AG04449 (cell line): Measurements from ENCODE around the gene PROKR2.

ENCODE experiments used
- CTCF ChIA-PET: fragments of 350-600 bp; formaldehyde crosslinking; extraction: SDS; loops from one replicate; lab custom pipeline; 2021; ENCODE audit warnings: antibody characterized with exemption; lab: Yijun Ruan, JAX
- POLR2A ChIA-PET: fragments of 400-600, 350-600 bp; formaldehyde crosslinking; extraction: SDS; loops from one replicate; lab custom pipeline; 2020; ENCODE audit warnings: antibody characterized with exemption, inconsistent platforms; lab: Yijun Ruan, JAX
- DNase-seq: peaks from one replicate; pipeline ENCODE4 v3.0.0-alpha.2; 2010; ENCODE audit warnings: low read depth, low spot score
- H3K4me3 ChIP-seq: 2 replicates; pipeline ENCODE4 v1.5.1; 2011; ENCODE audit warnings: low read depth, mild to moderate bottlenecking, control low read depth, low read length
- TF ChIP-seq, protein P1 (sequence below): IDR thresholded peaks from one replicate; pipeline ENCODE4 v1.5.1; 2011; ENCODE audit warnings: mild to moderate bottlenecking, moderate library complexity, low read length, control low read depth, inconsistent platforms; ENCODE audit not compliant: insufficient read depth; ENCODE audit errors: missing control alignments

Gene PROKR2

DNA sequence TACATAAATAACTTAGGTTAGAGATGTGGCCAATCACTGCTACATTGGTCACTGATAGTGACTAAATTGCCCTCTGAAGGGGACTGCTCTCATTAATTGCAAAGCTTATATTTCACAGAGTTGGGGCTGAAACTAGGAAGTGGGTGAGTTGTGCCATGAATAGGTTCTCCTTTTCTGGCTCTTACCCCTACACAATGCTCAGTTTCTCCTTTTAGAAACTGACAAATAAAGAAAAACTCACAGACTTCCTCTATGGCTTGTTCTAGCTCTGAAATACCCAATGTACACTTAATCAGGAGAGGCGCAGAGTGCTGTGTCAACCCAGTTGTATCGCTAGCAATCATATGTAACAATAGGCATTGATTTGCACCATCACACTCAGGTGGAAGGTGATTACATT is 41.2 kb upstream of the PROKR2 start:
- CTCF ChIA-PET: interaction anchor here (1.8 kb wide), 1 partner anchor 153 kb away, joined by 7 read pairs; no protein-coding TSS in a partner anchor
- no peak for DNase-seq
- POLR2A ChIA-PET: no interaction called here

GRCh38 chr20:5356941-5357340 is 40.2 kb upstream of the PROKR2 start:
- no peak for DNase-seq
- TF ChIP-seq, protein P1, sequence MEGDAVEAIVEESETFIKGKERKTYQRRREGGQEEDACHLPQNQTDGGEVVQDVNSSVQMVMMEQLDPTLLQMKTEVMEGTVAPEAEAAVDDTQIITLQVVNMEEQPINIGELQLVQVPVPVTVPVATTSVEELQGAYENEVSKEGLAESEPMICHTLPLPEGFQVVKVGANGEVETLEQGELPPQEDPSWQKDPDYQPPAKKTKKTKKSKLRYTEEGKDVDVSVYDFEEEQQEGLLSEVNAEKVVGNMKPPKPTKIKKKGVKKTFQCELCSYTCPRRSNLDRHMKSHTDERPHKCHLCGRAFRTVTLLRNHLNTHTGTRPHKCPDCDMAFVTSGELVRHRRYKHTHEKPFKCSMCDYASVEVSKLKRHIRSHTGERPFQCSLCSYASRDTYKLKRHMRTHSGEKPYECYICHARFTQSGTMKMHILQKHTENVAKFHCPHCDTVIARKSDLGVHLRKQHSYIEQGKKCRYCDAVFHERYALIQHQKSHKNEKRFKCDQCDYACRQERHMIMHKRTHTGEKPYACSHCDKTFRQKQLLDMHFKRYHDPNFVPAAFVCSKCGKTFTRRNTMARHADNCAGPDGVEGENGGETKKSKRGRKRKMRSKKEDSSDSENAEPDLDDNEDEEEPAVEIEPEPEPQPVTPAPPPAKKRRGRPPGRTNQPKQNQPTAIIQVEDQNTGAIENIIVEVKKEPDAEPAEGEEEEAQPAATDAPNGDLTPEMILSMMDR: no peak
- POLR2A ChIA-PET: no interaction called here
- no peak overlapping the region for H3K4me3 ChIP-seq
- CTCF ChIA-PET: interaction anchor here (1.8 kb wide), 1 partner anchor 152 kb away, joined by 7 read pairs; no protein-coding TSS in a partner anchor

More for the DNA sequence above, 41.2 kb upstream of the PROKR2 start:
- H3K4me3 ChIP-seq: no peak overlapping the region
- TF ChIP-seq, protein P1: no peak

GRCh38 chr20:5354901-5355300 is 38.1 kb upstream of the PROKR2 start:
- TF ChIP-seq, protein P1: no peak
- ChIA-PET CTCF (no interaction called here), POLR2A (no interaction called here)
- no peak for DNase-seq
- H3K4me3 ChIP-seq: no peak overlapping the region

- POLR2A ChIA-PET: no interaction called here
- CTCF ChIA-PET: no interaction called here
- no peak overlapping the region for H3K4me3 ChIP-seq
- TF ChIP-seq, protein P1: no peak
- DNase-seq: peak; percentile 2
These were observed 37.1 kb upstream of the PROKR2 start for GRCh38 chr20:5353624-5354496.

- TF ChIP-seq, protein P1: no peak
- CTCF ChIA-PET: no interaction called here
- DNase-seq: no peak
- no peak overlapping the region for H3K4me3 ChIP-seq
- POLR2A ChIA-PET: no interaction called here
These were observed 32.7 kb upstream of the PROKR2 start for GRCh38 chr20:5349448-5349847.

GRCh38 chr20:5342021-5342420 is 25.3 kb upstream of the PROKR2 start:
- ChIA-PET POLR2A (no interaction called here), CTCF (no interaction called here)
- TF ChIP-seq, protein P1: no peak
- no peak overlapping the region for H3K4me3 ChIP-seq
- no peak for DNase-seq
